ENCODE results near the gene PLA2G4C. TPM values are rescaled to one million over a fixed set of nuclear protein-coding genes. Genes with fewer than 3 reads are reported as not detected.

Gene PLA2G4C
- total RNA-seq (10 to 100 TPM; 16.6 to 71.5 (median 41.6) TPM), polyA plus RNA-seq (10 to 100 TPM; 11.0 to 39.0 TPM)
- long read RNA-seq, donor 1, transcript PLA2G4C-222 (17 exons, 1,984 nt): major isoform, 17 of 36 reads
- long read RNA-seq, donor 1, partial matches to known transcripts: 12 of 36 reads
- long read RNA-seq, donor 1, other reads (novel, unspliced or antisense): 4 of 36 reads
- long read RNA-seq, donor 2, transcript PLA2G4C-222 (17 exons, 1,984 nt): major isoform, 62 of 138 reads
- long read RNA-seq, donor 2, transcript PLA2G4C-201 (17 exons, 2,496 nt): minor isoform, 12 of 138 reads
- long read RNA-seq, donor 2, partial matches to known transcripts: 23 of 138 reads
- long read RNA-seq, donor 2, other reads (novel, unspliced or antisense): 36 of 138 reads
- long read RNA-seq, donor 3, transcript PLA2G4C-222 (17 exons, 1,984 nt): major isoform, 7 of 17 reads
- long read RNA-seq, donor 3, partial matches to known transcripts: 6 of 17 reads
- long read RNA-seq, donor 3, other reads (novel, unspliced or antisense): 1 of 17 reads

DNA sequence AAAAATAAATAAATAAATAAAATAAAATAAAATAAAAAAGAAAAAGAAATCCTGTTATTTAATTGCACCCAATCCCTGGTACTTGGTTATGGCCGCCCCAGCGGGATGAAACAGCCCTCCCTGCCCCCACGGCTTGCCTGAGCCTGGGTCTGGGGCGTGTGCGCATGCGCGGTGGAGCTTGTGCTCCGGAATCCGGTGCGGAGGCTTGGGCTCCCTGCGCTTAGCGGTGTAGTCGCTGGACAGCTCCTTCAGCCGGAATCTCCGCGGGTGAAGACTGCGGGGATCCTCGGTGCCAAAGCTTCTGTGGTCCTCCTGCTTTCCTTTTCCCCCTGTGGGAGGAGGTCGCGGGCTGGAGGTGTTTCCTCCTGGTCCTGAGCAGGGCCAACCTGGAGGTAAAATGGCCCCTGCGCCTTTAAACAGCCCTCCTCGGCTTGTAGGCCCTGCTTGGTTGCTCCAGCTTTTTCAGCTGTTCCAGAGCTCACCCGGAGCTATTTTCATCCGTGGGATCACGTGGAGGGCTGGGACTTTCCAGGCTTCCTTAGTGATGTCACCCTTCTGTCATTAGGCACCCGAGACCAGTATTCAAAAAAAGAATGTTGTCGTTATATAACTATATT, at the start of gene PLA2G4C:
Gene PLA2G4C, minus strand, starts transcription at position 468 of the 617 bp plus-strand sequence. CDS start 4,288 bp downstream, outside the sequence.
- no peaks in the 10 kb centered on the region for H3K27me3 ChIP-seq
- H3K4me3 ChIP-seq: peak within 1 kb of the TSS; percentile 36 to 68 (median 58)
- peaks cover 0 to 42% (median 21%) of the 10 kb centered on the region in 12 donors for H3K4me1 ChIP-seq
- no peaks in the 10 kb centered on the region for H3K9me3 ChIP-seq
- H3K36me3 ChIP-seq: peaks cover 0 to 7% (median 0%) of the 10 kb centered on the region in 9 donors
- TF ChIP-seq CTCF (IDR thresholded peaks at IDR 0.05) (no peak), POLR2A (IDR thresholded peaks at IDR 0.05) (peak in 1 of 2 donors; percentile 70)
- DNase-seq: peak; percentile 93 to 97 (median 94)
- peak within 1 kb of the TSS; percentile 87 to 100 (median 96) for H3K27ac ChIP-seq
- peak; percentile 95 to 96 (median 96) for ATAC-seq
- intact Hi-C loops (cut with DNase I): no loop called here
- 0 to 1% (median 0%) methylated on average over 20 to 27 of the region's 27 CpGs for WGBS, 4 donors

DNA sequence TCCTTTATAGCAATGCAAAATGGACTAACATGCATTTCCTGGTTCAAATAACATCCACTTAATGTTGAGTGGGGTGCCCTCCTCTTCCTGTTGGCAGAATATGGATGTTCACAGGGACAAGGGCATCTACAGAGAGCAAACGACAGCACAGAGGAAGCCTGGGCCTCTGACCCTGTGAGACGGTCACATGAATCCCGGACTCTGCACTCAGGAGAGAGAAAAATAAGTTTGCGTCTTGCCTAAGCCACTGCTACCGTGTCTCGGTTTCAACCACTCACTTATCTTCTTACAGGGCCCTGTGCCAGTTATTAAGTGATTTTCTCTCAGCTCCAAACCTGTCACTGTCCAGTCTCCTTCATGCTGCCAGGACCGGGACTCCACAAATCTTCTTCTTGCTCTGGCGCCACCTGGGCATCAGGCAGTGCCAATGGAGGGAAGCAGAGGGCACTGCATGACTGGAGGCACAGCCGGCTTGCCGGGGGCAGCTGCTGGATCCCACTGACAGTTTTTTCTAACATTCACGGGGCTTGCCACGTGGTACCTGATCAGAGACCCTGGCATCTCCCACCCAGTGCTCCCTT, 47.7 kb upstream of the PLA2G4C start:
- Histone ChIP-seq H3K4me3 (no peak overlapping the region), H3K4me1 (no peaks in the 10 kb centered on the region), H3K27ac (no peak overlapping the region), H3K36me3 (peaks cover 0 to 18% (median 0%) of the 10 kb centered on the region in 9 donors), H3K9me3 (no peaks in the 10 kb centered on the region), H3K27me3 (no peaks in the 10 kb centered on the region)
- 57 to 66% (median 63%) methylated on average over 12 of the region's 12 CpGs for WGBS, 4 donors
- TF ChIP-seq CTCF (IDR thresholded peaks at IDR 0.05): peak in 5 of 12 donors; percentile 9 to 35 (median 14)
- TF ChIP-seq POLR2A (IDR thresholded peaks at IDR 0.05): no peak
- intact Hi-C loops (cut with DNase I): no loop called here
- DNase-seq: peak in 2 of 5 donors; percentile 44 to 55
- peak in 3 of 4 donors; percentile 57 to 72 (median 65) for ATAC-seq

GRCh38 chr19:48154003-48154402, 43.4 kb upstream of the PLA2G4C start:
- TF ChIP-seq POLR2A (IDR thresholded peaks at IDR 0.05): no peak
- H3K9me3 ChIP-seq: no peaks in the 10 kb centered on the region
- H3K27me3 ChIP-seq: no peaks in the 10 kb centered on the region
- peaks cover 0 to 30% (median 0%) of the 10 kb centered on the region in 9 donors for H3K36me3 ChIP-seq
- WGBS, 4 donors: 45 to 68% (median 61%) methylated on average over 9 of the region's 9 CpGs
- H3K4me1 ChIP-seq: no peaks in the 10 kb centered on the region
- no peak for DNase-seq
- no peak overlapping the region for H3K4me3 ChIP-seq
- peak in 2 of 4 donors; percentile 10 to 48 for ATAC-seq
- intact Hi-C loops (cut with DNase I): no loop called here
- no peak overlapping the region for H3K27ac ChIP-seq

DNA sequence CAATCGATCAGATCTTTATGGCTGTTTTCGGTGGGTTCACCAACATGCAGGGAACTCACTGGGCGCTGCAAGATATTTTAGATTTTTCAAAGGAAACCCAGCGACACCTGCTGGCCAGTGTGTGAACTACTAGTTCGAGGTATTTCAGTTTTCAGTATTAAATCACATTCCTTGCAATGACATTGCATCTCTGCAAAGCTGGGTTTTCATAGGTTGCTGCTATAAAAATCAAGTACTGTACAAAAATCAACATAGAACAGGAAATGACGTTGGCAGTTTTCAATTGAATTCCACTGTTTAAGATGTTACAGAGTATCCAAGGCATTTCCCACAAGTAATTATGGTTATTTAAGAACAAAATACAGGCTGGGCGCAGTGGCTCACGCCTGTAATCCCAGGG, 41.9 kb upstream of the PLA2G4C start:
- Histone ChIP-seq H3K36me3 (peaks cover 0 to 39% (median 0%) of the 10 kb centered on the region in 9 donors), H3K4me3 (no peak overlapping the region), H3K9me3 (no peaks in the 10 kb centered on the region), H3K4me1 (no peaks in the 10 kb centered on the region), H3K27me3 (no peaks in the 10 kb centered on the region), H3K27ac (peak overlapping the region in 2 of 12 donors; percentile 28 to 40)
- peak in 4 of 5 donors; percentile 44 to 61 (median 46) for DNase-seq
- TF ChIP-seq CTCF (IDR thresholded peaks at IDR 0.05) (peak; percentile 78 to 91 (median 86)), POLR2A (IDR thresholded peaks at IDR 0.05) (no peak)
- intact Hi-C loops (cut with DNase I): loop anchor here in 9 of 10 donors (1.0 to 2.0 kb wide), 3 partner anchors 45 to 189 kb away; no protein-coding TSS in a partner anchor
- WGBS, 4 donors: 20 to 37% (median 30%) methylated on average over 8 of the region's 8 CpGs
- ATAC-seq: peak in 3 of 4 donors; percentile 49 to 60 (median 55)
